ENCODE measurements around the gene VPS35L. TPM values are rescaled to one million over a fixed set of nuclear protein-coding genes. Genes with fewer than 3 reads are reported as not detected.
A peak's percentile ranks its signal among the peaks of the same experiment; 100 is the strongest.
"Not testable (repeated sequence)": the region's sequence is repeated elsewhere in the genome, so short reads cannot be mapped to it uniquely, and the experiment has no call there.

Gene VPS35L
- total RNA-seq, 1 donor from 2014 or later, result 79.0 TPM

DNA sequence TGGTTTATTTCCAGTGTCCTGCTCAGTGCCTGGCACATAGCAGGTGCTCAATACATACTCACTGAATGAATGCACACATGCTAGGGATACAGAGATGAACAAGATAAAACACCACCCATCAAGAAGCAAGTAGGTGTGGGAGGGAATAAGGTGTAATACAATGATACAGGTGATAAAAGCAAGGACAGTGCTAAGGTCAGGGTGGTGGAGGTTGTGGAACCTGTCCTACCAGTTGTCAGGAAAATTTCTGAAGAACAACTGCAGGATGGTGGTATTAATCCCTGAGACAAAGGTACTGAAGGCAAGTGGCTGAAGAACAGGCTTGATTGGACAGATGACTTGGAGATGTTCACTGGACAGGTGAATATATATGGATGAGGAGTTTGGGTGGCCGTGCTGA, 160.7 kb downstream of the VPS35L start:
- H3K27me3 Mint-ChIP-seq (ENCODE audit: unreplicated experiment), result no peaks in the 10 kb centered on the region
- H3K9me3 Mint-ChIP-seq (ENCODE audit: unreplicated experiment), result no peaks in the 10 kb centered on the region
- H3K4me3 Mint-ChIP-seq (ENCODE audit: unreplicated experiment), result peak overlapping the region; percentile 93
- H3K36me3 Mint-ChIP-seq (ENCODE audit: unreplicated experiment), result peaks cover 11% of the 10 kb centered on the region
- DNase-seq (ENCODE audit: extremely low spot score, unreplicated experiment), result no peak
- H3K4me1 Mint-ChIP-seq (ENCODE audit: unreplicated experiment), result peaks cover 23% of the 10 kb centered on the region
- TF ChIP-seq, protein P1, sequence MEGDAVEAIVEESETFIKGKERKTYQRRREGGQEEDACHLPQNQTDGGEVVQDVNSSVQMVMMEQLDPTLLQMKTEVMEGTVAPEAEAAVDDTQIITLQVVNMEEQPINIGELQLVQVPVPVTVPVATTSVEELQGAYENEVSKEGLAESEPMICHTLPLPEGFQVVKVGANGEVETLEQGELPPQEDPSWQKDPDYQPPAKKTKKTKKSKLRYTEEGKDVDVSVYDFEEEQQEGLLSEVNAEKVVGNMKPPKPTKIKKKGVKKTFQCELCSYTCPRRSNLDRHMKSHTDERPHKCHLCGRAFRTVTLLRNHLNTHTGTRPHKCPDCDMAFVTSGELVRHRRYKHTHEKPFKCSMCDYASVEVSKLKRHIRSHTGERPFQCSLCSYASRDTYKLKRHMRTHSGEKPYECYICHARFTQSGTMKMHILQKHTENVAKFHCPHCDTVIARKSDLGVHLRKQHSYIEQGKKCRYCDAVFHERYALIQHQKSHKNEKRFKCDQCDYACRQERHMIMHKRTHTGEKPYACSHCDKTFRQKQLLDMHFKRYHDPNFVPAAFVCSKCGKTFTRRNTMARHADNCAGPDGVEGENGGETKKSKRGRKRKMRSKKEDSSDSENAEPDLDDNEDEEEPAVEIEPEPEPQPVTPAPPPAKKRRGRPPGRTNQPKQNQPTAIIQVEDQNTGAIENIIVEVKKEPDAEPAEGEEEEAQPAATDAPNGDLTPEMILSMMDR (IDR thresholded peaks at IDR 0.05), result no peak
- H3K27ac Mint-ChIP-seq (ENCODE audit: unreplicated experiment), result no peak overlapping the region

DNA sequence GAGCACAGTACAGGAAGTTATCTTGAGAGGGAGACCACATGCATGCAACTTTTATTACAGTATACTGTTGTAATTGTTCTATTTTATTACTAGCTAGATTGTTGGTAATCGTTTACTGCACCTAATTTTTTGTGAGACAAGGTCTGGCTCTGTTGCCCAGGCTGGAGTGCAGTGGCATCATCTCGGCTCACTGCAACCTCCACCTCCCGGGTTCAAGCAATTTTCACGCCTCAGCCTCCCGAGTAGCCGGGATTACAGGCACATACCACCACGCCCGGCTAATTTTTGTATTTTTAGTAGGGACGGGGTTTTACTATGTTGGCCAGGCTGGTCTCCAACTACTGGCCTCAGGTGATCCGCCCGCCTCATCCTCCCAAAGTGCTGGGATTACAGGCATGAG, 161.2 kb downstream of the VPS35L start:
- peaks cover 23% of the 10 kb centered on the region for H3K4me1 Mint-ChIP-seq (ENCODE audit: unreplicated experiment)
- H3K9me3 Mint-ChIP-seq (ENCODE audit: unreplicated experiment); H3K27me3 Mint-ChIP-seq (ENCODE audit: unreplicated experiment); DNase-seq (ENCODE audit: extremely low spot score, unreplicated experiment): not testable (repeated sequence)
- H3K4me3 Mint-ChIP-seq (ENCODE audit: unreplicated experiment), result peak overlapping the region; percentile 93
- peaks cover 11% of the 10 kb centered on the region for H3K36me3 Mint-ChIP-seq (ENCODE audit: unreplicated experiment)
- peak overlapping the region; percentile 86 for H3K27ac Mint-ChIP-seq (ENCODE audit: unreplicated experiment)

DNA sequence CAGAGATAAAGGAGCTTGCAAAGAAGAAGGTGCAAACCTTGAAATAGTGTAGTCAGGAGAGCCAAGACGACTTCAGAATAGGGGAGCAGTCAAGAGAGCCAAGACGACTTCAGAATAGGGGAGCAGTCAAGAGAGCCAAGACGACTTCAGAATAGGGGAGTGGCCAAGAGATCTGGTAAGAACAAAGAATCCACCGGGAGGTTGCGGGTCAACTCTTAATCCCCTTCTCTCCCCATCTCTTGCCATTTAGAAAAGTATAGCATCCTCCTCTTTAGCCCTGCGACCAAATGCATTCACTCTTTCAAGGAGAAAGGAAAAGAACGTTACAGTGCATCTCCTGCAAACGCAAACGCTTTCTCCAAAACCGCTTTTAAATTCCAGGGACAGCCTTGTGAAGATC, 161.8 kb downstream of the VPS35L start:
- no peaks in the 10 kb centered on the region for H3K27me3 Mint-ChIP-seq (ENCODE audit: unreplicated experiment)
- H3K9me3 Mint-ChIP-seq (ENCODE audit: unreplicated experiment), result no peaks in the 10 kb centered on the region
- TF ChIP-seq, protein P1 (IDR thresholded peaks at IDR 0.05), result no peak
- peaks cover 23% of the 10 kb centered on the region for H3K4me1 Mint-ChIP-seq (ENCODE audit: unreplicated experiment)
- DNase-seq (ENCODE audit: extremely low spot score, unreplicated experiment), result no peak
- peaks cover 11% of the 10 kb centered on the region for H3K36me3 Mint-ChIP-seq (ENCODE audit: unreplicated experiment)
- peak overlapping the region; percentile 86 for H3K27ac Mint-ChIP-seq (ENCODE audit: unreplicated experiment)
- peak overlapping the region; percentile 93 for H3K4me3 Mint-ChIP-seq (ENCODE audit: unreplicated experiment)

DNA sequence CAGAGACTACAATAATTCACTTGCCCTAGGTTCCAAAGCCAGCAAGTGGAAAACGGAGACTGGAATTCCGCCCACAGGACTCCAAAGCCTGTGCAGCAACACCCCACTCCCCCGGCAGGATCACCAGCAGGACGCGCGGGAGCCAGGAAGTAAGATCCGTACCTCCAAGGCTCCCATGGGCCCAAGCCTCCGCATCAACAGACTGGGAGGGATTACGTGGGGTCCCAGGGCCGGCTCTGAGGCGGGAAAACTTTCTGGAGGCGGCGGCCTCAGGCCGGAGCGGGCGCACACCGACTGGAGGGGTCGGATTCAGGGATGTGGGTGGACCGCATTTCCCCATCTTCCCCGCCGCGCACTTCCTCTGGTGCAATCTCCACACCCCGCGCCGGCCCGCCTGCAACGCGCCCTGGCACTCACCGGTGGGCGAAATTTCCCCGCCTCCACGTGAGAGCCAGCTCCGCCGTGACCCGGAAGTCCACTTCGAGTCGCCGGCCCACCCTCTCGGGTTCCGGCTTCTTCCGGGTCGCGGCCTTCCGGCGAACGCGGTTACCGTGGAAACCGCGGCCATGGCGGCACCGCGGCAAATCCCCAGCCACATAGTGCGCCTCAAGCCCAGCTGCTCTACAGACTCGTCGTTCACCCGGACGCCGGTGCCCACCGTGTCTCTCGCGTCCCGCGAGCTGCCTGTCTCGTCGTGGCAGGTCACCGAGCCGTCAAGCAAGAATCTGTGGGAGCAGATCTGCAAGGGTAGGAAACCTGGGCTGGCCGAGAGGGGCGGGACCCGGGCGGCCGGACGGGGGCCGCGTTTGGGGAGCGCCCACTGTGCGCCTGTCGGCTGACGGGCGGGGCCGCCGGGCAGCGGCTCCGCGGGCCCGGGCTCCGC, 162.5 kb downstream of the VPS35L start, which contains the start of the genes IQCK and KNOP1:
IQCK (plus strand) TSS at position 531 of the 883 bp plus-strand sequence; CDS start at position 567, 36 bp downstream.
KNOP1 (minus strand) TSS at position 487 of the 883 bp plus-strand sequence. CDS start 3,192 bp downstream, outside the sequence.
- TF ChIP-seq, protein P1 (IDR thresholded peaks at IDR 0.05), result no peak
- Mint-ChIP-seq H3K27ac (ENCODE audit: unreplicated experiment) (peak within 1 kb of the TSS; percentile 86), H3K27me3 (ENCODE audit: unreplicated experiment) (no peaks in the 10 kb centered on the region), H3K9me3 (ENCODE audit: unreplicated experiment) (no peaks in the 10 kb centered on the region), H3K36me3 (ENCODE audit: unreplicated experiment) (peaks cover 11% of the 10 kb centered on the region), H3K4me1 (ENCODE audit: unreplicated experiment) (peaks cover 23% of the 10 kb centered on the region), H3K4me3 (ENCODE audit: unreplicated experiment) (peak within 1 kb of the TSS; percentile 93)
- peak; percentile 95 for DNase-seq (ENCODE audit: extremely low spot score, unreplicated experiment)

DNA sequence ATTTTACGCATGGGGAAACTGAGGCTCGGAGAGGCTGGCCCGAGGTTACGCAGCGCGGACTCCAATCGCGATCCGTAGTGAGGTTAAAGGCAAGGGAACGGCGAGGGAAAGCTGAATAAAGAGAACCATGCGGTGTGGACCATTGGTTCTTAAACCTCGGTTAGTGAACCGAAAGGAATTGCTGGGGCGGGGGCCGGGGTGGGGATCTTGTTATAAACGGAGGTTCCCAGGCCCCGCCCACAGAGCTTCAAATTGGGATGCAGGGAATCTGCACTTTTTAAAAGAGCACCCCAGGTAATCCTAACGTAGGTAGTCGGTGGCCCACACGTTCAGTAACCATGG, 163.1 kb downstream of the VPS35L start:
- no peak for DNase-seq (ENCODE audit: extremely low spot score, unreplicated experiment)
- H3K9me3 Mint-ChIP-seq (ENCODE audit: unreplicated experiment), result no peaks in the 10 kb centered on the region
- H3K4me3 Mint-ChIP-seq (ENCODE audit: unreplicated experiment), result peak overlapping the region; percentile 93
- H3K4me1 Mint-ChIP-seq (ENCODE audit: unreplicated experiment), result peaks cover 23% of the 10 kb centered on the region
- no peaks in the 10 kb centered on the region for H3K27me3 Mint-ChIP-seq (ENCODE audit: unreplicated experiment)
- H3K27ac Mint-ChIP-seq (ENCODE audit: unreplicated experiment), result no peak overlapping the region
- TF ChIP-seq, protein P1 (IDR thresholded peaks at IDR 0.05), result no peak
- H3K36me3 Mint-ChIP-seq (ENCODE audit: unreplicated experiment), result peaks cover 11% of the 10 kb centered on the region

Data from osteocyte (in vitro differentiated cells).